Activated CD4-positive, CD25-positive, alpha-beta regulatory T cell (primary cell): ENCODE data around the gene STK32A.

ENCODE experiments used
- DNase-seq, 4 experiments: peaks; one replicate each; lab custom pipeline; 2025; lab: John Stamatoyannopoulos, UW

STK32A gene

GRCh38 chr5:147259837-147260236, 25.0 kb downstream of the STK32A start:
- DNase-seq: no peak

GRCh38 chr5:147267082-147267832, 32.4 kb downstream of the STK32A start:
- no peak for DNase-seq

GRCh38 chr5:147276497-147276896, 41.7 kb downstream of the STK32A start:
- no peak for DNase-seq

- no peak for DNase-seq
Measured at GRCh38 chr5:147286296-147286695, 51.5 kb downstream of the STK32A start.

- DNase-seq: no peak
Measured at GRCh38 chr5:147287110-147287509, 52.3 kb downstream of the STK32A start.

GRCh38 chr5:147290261-147290660, 55.4 kb downstream of the STK32A start:
- no peak for DNase-seq

GRCh38 chr5:147303251-147303650, 68.4 kb downstream of the STK32A start:
- DNase-seq: no peak

- no peak for DNase-seq
Measured at GRCh38 chr5:147303976-147304375, 69.2 kb downstream of the STK32A start.

- DNase-seq: no peak
Measured at GRCh38 chr5:147305147-147305546, 70.3 kb downstream of the STK32A start.

- DNase-seq: no peak
Measured at GRCh38 chr5:147306351-147306750, 71.5 kb downstream of the STK32A start.

- DNase-seq: no peak
Measured at GRCh38 chr5:147307170-147307569, 72.3 kb downstream of the STK32A start.

- no peak for DNase-seq
Measured at GRCh38 chr5:147309621-147310020, 74.8 kb downstream of the STK32A start.

GRCh38 chr5:147310059-147310704, 75.4 kb downstream of the STK32A start:
- DNase-seq: no peak

GRCh38 chr5:147317978-147318684, 83.3 kb downstream of the STK32A start:
- DNase-seq: no peak

- DNase-seq: no peak
Measured at GRCh38 chr5:147321569-147321968, 86.7 kb downstream of the STK32A start.

GRCh38 chr5:147327421-147327820, 92.6 kb downstream of the STK32A start:
- DNase-seq: no peak

GRCh38 chr5:147327905-147328304, 93.1 kb downstream of the STK32A start:
- DNase-seq: no peak

GRCh38 chr5:147332658-147333057, 97.8 kb downstream of the STK32A start:
- DNase-seq: no peak

- DNase-seq: no peak
Measured at GRCh38 chr5:147336876-147337275, 102.0 kb downstream of the STK32A start.

GRCh38 chr5:147339313-147339712, 104.5 kb downstream of the STK32A start:
- DNase-seq: no peak

- DNase-seq: no peak
Measured at GRCh38 chr5:147340941-147341340, 106.1 kb downstream of the STK32A start.

GRCh38 chr5:147341345-147341744, 106.5 kb downstream of the STK32A start:
- DNase-seq: no peak

- no peak for DNase-seq
Measured at GRCh38 chr5:147344861-147345260, 110.0 kb downstream of the STK32A start.
